GM19468 (cell line): ENCODE measurements around the gene EIF2S2.

Experiments used
- ATAC-seq: cut with Tn5 transposase; IDR thresholded peaks from one replicate; pipeline ENCODE4 v1.9.1; 2021; ENCODE audit warnings: mild to moderate bottlenecking, moderate library complexity, moderate number of reproducible peaks; ENCODE audit not compliant: unreplicated experiment; ENCODE audit errors: extremely low read depth

The EIF2S2 gene

GRCh38 chr20:34069341-34070078 is 42.5 kb downstream of the EIF2S2 start:
- ATAC-seq = peak; percentile 49

DNA sequence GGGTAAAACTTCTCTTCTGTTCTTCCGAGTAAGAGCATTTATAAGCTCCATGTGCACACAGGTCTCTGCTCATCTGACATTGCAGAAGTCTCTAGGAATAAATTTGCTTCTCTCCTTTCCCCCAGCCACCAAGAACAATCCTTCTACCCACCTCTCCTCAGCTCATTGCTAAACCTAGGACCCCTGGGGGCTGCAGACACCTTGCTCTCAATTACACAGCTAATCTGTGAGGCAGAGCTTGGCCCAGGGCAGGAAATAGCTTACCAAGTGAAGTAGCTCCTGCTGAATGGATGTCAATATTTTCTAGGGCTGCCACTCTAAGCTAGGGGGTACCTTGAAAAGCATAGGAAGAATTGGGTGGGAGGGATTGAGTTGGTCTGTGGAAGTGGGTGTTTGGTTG is 44.0 kb downstream of the EIF2S2 start:
- ATAC-seq = no peak

- ATAC-seq = no peak
These were observed 45.5 kb downstream of the EIF2S2 start for GRCh38 chr20:34066476-34067090.

- no peak for ATAC-seq
These were observed 46.8 kb downstream of the EIF2S2 start for GRCh38 chr20:34065260-34065659.

GRCh38 chr20:34064286-34064685 is 47.8 kb downstream of the EIF2S2 start:
- no peak for ATAC-seq

DNA sequence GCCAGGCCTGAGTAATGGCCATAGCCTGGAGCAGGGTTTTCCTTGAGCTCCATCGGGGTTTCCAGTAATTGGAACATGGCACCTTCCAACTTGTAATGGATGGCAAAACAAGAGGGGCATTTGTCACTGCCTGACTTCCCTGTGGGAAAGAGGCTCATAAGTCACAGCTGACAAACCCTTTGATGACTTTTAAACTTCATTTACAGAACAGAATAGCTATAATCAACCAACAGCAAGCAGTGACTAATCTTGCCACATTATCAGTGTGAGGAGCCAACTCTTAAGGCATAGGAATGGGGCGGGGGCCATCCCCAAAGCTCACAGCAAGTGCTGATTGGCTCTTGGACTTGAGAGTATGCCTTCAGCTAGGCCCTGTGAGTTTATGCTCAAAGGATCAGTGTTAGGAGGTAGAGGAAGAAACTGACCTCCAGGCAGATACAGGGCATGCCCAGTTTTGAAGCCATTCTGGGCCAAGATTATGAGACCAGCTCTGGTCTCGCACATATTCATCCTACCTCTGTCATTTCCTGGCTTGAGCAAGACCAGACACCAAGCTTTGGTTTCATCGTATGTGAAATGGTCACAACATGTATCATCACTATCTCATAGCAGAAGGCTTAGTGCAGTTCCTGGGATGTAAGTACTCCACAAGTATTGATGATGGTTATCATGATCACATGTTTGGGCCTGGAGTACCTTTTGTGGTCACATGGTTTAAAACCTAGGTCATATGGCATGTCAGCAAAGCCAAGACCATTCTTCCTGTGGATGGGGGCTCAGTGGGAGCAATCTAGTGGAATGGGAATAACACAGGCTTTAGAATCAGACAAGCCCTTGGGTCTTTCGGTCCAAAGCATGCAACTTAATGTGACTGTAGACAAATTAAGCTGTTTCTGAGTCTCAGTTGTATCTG is 49.2 kb downstream of the EIF2S2 start:
- ATAC-seq = no peak

DNA sequence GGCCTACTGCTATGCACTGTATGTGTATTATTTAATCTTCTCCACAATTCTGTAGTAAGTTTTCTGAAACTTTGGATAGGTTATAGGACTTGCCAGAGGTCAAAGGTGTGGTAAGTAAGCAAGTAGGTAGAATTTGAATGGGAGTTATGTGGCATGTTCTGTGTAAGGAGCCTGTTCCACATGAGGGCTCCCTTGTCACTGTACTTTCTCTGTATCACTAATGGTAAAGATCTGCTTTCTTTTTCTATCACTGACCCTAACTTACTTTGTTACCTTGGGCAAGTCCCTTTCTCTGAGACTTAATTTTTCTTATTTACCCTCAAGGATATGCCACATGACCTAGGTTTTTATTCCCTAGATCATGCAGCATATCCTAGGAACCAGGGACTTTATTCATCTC is 50.3 kb downstream of the EIF2S2 start:
- no peak for ATAC-seq

DNA sequence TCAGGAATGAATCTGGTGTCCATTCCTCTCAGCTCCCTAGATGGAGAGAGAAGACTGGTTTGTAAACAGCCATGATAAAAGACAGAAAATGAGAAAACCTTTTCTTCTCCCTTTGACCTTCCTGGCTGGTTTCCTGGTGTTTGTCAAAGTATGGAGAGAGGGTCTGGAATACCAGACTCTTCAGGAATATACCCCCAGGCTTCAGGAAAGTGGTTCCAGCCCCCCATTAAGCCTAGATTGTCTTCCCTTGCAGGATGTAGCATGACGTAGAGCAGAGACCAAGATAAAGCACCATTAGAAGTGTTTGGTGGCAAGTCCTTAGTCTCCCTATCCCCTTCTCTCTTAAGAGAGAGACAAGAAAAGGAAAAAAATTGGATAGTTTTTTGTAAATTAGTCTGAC is 51.1 kb downstream of the EIF2S2 start:
- no peak for ATAC-seq

DNA sequence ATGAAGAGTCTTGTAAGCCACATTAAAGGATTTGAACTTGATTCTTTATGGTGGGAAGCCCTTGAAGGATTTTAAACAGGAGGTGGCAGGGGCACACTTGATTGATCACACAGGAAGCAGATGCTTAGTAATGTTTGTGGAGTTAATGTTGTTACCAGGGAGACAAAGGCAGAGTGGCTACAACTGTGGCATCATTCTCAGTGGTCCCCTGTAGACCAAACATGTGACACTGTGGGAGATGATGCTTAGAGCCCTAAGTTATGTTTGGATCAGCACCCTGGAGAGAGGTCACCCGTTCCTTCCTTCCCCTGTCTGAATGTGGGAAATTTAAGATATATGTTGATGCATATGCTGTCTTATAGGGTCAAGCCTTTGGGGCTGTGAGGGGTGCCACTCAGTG is 53.2 kb downstream of the EIF2S2 start:
- ATAC-seq = no peak

- ATAC-seq = no peak
These were observed 56.8 kb downstream of the EIF2S2 start for GRCh38 chr20:34055290-34055689.

DNA sequence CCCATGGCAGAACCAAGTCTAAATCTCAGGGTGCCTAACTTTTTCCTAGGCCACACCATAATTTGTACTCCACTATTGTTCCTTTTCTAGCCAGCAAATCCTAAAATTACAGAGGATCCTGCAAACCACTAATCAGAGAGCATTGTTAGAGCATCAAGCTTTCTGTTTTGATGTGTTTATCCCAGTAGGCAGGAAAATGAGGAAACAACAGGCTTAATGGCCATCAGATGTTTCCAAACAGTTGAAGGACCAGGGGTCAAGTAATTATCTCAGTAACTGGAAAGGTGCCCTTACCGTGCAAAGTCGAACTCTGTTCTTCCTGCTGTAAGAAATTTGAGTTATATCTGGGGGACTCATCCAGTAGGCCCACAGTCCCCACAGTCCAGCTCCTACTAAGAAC is 59.6 kb downstream of the EIF2S2 start:
- no peak for ATAC-seq

DNA sequence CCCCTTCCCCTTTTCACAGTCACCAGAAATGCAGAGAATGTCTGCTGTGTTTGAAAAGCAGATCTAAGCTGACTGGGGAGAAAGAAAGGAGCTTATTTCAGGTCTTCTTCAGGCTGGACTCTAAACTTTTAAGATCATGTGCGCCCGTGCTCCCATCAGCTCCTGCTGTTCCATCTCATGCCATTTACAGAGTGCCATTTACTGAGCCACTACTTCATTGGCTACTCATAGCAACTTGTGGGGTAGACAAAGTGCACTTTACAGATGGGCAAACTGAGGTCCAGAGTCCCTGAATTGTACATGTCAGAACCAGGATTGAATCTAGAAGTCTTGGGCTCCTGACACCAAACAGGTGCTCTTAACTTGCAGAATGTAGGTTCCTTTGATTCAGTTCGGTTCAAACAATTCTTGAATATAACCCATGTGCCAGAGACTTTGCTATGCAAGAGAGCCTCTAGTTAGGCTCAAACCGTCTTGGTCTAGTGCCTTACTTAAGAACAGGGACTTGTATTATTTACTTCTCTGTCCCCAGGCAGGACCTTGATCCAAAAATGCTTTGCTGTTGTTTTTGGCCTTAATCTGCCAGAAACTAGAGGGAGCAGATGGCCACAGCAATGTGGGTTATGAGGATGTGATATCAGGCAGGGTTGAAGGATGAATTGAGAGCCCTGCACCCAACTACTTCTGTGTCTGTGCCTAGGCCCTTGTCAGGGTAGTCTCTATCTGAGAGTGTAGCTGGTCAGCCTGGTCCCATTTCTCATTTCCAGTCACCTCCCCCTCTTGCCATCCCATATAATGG is 61.9 kb downstream of the EIF2S2 start:
- no peak for ATAC-seq

- ATAC-seq = no peak
These were observed 62.7 kb downstream of the EIF2S2 start for GRCh38 chr20:34049389-34049788.

- ATAC-seq = no peak
These were observed 64.1 kb downstream of the EIF2S2 start for GRCh38 chr20:34047917-34048316.

DNA sequence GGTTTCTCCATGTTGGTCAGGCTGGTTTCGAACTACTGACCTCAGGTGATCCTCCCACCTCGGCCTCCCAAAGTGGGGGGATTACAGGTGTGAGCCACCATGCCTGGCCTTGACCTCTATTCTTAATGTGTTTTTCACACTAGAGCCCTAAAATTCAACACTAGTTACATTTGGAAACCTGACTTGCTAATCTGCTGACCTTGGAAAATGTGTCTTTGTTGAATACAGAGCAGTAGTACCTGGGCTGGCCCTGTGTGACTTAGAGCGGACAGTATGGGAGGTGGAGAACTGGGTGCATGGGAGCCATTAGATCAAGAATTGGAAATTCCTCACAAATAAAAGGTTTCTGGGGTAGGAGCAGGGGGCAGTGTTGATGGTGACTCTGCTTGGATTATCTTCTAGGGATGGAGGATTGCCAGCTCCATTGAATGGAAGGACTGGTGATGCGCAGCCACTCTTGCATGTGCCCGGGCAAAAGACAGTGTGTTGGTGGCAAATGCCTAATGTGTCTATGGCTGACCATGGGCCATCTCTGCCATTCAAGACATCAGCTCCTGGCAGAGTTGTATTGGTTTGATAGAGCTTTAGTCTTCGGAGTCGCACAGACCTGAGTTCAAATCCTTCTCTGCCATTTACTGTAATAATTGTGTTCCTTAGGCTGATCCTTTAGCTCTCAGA is 64.9 kb downstream of the EIF2S2 start:
- no peak for ATAC-seq

DNA sequence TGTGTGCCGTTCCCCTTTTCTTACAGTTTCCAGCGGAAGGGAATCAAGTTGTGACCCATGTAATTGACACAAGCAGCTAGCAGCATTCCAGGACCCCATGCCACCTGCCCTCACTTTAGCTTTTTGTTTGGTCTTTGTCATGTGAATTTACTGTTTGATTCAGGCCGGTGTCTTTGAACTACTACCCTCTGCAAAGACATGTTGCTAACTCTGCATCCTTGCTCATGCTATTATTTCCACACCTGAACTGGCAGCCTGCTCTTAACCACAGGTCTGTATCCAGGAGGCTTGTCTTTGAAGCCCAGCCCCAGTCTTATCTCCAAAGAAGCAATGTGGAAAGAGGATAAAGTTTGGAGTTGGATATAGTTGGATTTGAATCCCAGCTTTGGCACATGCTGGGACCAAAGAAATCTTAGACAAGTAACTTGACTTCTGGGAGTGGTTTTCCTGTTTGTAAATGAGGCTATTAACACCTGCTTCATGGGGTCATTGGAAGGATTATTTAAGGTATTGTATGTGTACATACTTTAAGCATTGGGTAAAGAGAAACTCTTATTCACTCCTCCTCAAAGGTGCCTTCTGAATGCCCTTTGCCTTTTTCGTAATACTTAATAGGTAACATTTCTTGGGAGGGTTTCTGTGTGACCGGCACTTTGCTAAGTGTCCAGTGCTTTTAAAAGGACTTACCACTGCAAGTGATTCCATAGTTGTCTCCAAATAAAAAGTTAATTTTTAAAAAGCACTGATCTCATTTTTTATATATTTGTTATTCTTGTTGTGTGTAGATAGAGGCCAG is 65.9 kb downstream of the EIF2S2 start:
- no peak for ATAC-seq

DNA sequence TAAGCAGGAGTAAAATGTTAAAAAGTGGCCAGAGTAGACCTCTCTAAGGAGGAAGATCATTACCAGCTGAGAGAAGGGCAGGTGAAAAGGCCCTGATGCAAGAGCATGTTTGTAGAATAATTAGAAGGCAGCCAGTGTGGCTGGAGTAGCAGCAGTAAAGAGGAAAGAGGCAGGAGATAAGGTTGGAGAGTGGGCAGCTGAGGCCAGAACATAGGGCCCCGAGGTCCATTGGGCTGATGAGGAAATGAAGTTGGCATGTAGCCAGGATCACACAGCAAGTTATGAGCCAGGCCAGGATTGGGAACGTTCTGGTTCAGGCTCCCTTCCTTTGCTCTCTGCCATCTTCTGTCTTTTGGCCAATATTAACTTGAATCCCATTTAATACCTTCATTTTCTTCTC is 66.7 kb downstream of the EIF2S2 start:
- ATAC-seq = no peak

- ATAC-seq = no peak
These were observed 69.0 kb downstream of the EIF2S2 start for GRCh38 chr20:34043025-34043424.

DNA sequence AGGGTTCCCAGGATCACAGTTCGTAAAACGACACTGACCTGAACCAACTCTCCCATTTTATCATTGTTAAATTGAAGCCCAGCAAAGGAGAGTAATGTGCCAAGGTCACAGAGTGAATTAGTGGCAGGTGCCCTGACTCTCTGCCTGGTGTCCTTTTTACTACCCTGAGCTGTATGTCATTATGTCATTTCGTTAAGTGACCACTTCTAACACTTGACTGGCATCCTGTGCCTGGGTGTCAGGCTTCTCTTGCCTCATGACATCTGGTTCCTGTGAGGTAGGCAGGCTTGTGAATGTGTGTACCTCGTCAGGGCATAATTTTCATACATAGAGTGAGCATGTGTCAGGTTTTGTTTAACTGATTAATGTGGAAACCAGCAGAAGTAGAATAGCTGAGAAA is 69.8 kb downstream of the EIF2S2 start:
- ATAC-seq = no peak
